ENCODE results near the gene SLC27A1. TPM values are rescaled to one million over a fixed set of nuclear protein-coding genes. Genes with fewer than 3 reads are reported as not detected.

The SLC27A1 gene
- total and polyA plus RNA-seq, 9 of the 15 experiments (the other 6 are each of a cell fraction or from before 2014, with no cell fraction given): 0.06 to 3.0 (median 1.1) TPM

DNA sequence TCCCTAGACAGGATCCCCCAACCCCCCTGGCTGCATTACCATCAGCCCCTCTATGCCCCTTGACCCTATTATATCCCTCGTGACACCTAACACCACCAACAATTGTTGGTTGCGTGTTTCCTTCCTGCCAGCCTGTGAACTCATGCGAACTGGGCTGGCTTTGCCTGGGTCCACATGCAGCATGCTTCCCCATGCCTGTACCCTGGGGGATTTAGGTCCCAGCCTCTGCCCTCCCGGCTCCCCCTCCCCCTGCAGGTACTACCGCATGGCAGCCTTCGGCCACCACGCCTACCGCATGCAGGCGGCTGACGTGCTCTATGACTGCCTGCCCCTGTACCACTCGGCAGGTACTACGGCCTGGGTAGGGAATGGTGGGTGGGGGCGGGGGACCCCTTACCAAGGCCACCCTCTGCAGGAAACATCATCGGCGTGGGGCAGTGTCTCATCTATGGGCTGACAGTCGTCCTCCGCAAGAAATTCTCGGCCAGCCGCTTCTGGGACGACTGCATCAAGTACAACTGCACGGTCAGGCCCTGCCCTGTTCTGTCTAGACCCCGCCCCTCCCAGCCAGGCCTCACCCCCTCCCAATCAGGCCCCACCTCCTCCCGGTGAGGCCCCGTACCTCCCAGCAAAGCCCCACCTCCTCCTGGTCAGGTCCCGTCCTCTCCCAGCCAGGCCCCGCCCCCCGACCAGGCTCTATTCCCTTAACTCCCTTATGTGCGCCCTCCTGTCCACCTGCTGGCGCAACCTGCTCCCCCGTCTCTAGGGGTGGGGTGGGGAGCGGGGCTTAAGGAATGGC, 18.5 kb downstream of the SLC27A1 start (continued):
- TF ChIP-seq, protein P1, sequence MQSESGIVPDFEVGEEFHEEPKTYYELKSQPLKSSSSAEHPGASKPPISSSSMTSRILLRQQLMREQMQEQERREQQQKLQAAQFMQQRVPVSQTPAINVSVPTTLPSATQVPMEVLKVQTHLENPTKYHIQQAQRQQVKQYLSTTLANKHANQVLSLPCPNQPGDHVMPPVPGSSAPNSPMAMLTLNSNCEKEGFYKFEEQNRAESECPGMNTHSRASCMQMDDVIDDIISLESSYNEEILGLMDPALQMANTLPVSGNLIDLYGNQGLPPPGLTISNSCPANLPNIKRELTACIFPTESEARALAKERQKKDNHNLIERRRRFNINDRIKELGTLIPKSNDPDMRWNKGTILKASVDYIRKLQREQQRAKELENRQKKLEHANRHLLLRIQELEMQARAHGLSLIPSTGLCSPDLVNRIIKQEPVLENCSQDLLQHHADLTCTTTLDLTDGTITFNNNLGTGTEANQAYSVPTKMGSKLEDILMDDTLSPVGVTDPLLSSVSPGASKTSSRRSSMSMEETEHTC (IDR thresholded peaks at IDR 0.05): no peak
- TF ChIP-seq, protein P2, sequence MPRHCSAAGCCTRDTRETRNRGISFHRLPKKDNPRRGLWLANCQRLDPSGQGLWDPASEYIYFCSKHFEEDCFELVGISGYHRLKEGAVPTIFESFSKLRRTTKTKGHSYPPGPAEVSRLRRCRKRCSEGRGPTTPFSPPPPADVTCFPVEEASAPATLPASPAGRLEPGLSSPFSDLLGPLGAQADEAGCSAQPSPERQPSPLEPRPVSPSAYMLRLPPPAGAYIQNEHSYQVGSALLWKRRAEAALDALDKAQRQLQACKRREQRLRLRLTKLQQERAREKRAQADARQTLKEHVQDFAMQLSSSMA (CRISPR knock-in tag; IDR thresholded peaks at IDR 0.05): no peak
- TF ChIP-seq SRSF1 (IDR thresholded peaks at IDR 0.05; ENCODE audit: low read depth, low read length) (no peak), ZNF785 (CRISPR knock-in tag; IDR thresholded peaks at IDR 0.05) (no peak), MAFF (IDR thresholded peaks at IDR 0.05; ENCODE audit: low read length) (no peak), CCNT2 (IDR thresholded peaks at IDR 0.05; ENCODE audit: borderline replicate concordance, extremely low read depth, insufficient read length, low read depth, low read length) (no peak), ZNF24 (IDR thresholded peaks at IDR 0.05) (no peak), ZNF584 (CRISPR knock-in tag; IDR thresholded peaks at IDR 0.05; ENCODE audit: low read depth) (no peak), TCF7L2 (IDR thresholded peaks at IDR 0.05; ENCODE audit: low read depth, low read length) (no peak), SNIP1 (IDR thresholded peaks at IDR 0.05; ENCODE audit: low read depth) (no peak), MXI1 (IDR thresholded peaks at IDR 0.05; ENCODE audit: low read depth, low read length) (no peak), STAT5B (CRISPR knock-in tag; IDR thresholded peaks at IDR 0.05) (no peak), RB1 (IDR thresholded peaks at IDR 0.05; ENCODE audit: low read depth) (no peak), RBFOX2 (IDR thresholded peaks at IDR 0.05; ENCODE audit: low read depth, low read length) (0 out of 2 replicates have a peak, but pooled peaks have one; percentile 24)
- TF ChIP-seq, protein P3, sequence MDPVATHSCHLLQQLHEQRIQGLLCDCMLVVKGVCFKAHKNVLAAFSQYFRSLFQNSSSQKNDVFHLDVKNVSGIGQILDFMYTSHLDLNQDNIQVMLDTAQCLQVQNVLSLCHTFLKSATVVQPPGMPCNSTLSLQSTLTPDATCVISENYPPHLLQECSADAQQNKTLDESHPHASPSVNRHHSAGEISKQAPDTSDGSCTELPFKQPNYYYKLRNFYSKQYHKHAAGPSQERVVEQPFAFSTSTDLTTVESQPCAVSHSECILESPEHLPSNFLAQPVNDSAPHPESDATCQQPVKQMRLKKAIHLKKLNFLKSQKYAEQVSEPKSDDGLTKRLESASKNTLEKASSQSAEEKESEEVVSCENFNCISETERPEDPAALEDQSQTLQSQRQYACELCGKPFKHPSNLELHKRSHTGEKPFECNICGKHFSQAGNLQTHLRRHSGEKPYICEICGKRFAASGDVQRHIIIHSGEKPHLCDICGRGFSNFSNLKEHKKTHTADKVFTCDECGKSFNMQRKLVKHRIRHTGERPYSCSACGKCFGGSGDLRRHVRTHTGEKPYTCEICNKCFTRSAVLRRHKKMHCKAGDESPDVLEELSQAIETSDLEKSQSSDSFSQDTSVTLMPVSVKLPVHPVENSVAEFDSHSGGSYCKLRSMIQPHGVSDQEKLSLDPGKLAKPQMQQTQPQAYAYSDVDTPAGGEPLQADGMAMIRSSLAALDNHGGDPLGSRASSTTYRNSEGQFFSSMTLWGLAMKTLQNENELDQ (CRISPR knock-in tag; IDR thresholded peaks at IDR 0.05; ENCODE audit: borderline replicate concordance): no peak
